GM20431 (cell line): ENCODE measurements around the gene CSF2RB.

ENCODE experiments used
- in situ Hi-C: fragments of 300-500 bp; cut with MseI, MboI; formaldehyde crosslinking; loops from one replicate; pipeline ENCODE4 v1.15.0; 2020; ENCODE audit warnings: low sequenced_read_pairs; ENCODE audit not compliant: unreplicated experiment

CSF2RB gene

GRCh38 chr22:36913427-36914389 lies at the start of gene CSF2RB:
CSF2RB (plus strand) TSS chr22:36913628; CDS start chr22:36922208, 8,580 bp downstream.
- in situ Hi-C loops: no loop called here

DNA sequence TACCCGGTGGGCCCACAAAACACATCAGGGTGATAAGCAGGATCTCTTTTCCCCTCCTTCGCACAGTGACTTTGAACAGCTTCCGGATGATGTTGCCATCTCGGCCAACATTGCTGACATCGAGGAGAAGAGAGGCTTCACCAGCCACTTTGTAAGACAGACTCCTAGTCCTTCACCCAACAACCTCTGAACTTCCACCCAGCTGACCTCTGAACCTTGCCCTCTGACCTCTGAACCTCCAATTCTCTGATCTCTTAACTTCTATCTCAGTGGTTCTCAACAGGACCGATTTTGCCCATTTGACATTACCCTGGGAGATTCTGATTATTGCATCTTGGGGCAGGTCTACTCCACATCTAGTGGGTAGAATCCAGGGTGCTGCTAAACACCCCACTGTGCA lies 49.4 kb upstream of the CSF2RB start:
- in situ Hi-C loops: no loop called here

DNA sequence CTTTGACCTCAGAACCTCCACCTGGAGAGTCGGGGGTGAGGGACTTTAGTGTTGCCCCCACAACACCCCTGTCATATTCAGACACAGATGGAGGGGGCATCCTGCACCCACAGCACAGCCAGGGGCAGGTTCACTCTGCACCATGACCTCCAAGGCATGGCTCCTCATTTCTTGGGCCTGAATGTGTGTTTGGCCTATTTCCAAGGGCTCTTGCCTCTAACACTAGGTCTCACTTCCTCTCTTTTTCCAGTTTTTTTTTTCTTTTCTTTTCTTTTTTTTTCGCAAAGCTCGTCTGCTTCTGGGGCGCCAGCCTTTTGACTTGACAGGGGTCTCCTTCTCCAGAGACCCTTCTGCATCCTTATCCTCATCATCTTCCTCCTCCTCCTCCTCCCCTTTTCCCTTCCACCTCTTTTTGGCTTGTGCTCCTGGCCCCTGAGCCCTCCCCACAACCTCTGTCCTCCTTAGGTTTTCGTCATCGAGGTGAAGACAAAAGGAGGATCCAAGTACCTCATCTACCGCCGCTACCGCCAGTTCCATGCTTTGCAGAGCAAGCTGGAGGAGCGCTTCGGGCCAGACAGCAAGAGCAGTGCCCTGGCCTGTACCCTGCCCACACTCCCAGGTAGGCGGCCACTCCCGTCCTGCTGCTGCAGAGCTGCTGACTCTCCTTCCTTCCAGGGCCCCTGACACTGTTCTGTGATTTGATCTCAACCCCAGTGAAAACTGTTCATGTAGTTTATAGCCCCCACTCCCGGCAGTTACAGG lies 48.8 kb upstream of the CSF2RB start:
- in situ Hi-C loops: no loop called here

- in situ Hi-C loops: no loop called here
These were observed 48.1 kb upstream of the CSF2RB start for GRCh38 chr22:36865346-36865745.

DNA sequence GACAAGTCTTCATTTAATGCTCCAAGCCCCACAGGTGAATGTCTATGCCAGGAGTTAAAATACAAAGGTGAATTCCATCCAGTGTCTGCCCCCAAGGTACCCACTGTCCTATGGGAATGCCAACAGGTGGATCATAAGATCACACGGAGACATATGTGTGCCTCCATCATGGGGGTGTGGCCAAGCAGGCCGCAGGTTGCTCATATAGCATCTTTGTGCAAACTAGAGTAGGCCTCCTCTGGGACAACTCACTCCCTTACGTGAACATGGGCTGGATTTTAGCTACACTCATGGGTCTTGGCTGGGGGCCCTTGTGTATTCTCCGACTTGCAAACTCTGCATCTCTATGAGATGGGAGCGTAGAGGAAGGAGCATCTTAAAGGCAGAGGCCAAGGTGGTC lies 45.7 kb upstream of the CSF2RB start:
- in situ Hi-C loops: no loop called here

DNA sequence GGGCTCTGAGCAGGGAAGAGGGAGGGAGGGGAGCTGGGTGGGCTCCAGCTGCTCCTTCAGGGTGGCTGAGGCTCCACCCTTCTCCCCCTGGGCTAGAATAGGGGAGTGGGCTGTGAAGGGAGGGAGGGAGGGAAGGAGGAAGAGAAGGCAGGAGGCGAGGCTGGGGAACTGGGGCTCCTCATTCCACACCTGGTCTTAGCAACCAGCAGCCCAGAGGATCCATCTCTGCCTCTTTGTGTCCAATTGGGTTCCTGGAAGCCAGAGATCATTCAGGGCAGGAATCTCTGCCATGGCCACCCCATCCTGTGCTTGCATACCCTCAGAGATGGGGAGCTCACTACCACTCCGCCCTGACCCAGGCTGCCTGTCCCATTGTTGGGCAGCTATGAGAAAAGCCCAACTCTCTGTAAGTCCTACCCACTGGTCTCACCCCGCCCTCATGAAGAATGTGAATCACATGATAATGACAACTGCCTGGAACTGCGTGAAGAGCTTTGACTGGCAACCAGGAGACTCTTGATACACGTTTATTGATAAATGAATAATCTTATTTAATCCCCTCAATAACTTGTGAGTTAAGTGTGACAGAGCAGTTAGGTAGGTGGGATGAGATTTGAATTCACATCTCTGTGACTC lies 44.8 kb upstream of the CSF2RB start:
- in situ Hi-C loops: no loop called here

GRCh38 chr22:36870250-36870649 lies 43.2 kb upstream of the CSF2RB start:
- in situ Hi-C loops: no loop called here

GRCh38 chr22:36871669-36872081 lies 41.8 kb upstream of the CSF2RB start:
- in situ Hi-C loops: no loop called here

- in situ Hi-C loops: no loop called here
These were observed 41.3 kb upstream of the CSF2RB start for GRCh38 chr22:36872084-36872483.

DNA sequence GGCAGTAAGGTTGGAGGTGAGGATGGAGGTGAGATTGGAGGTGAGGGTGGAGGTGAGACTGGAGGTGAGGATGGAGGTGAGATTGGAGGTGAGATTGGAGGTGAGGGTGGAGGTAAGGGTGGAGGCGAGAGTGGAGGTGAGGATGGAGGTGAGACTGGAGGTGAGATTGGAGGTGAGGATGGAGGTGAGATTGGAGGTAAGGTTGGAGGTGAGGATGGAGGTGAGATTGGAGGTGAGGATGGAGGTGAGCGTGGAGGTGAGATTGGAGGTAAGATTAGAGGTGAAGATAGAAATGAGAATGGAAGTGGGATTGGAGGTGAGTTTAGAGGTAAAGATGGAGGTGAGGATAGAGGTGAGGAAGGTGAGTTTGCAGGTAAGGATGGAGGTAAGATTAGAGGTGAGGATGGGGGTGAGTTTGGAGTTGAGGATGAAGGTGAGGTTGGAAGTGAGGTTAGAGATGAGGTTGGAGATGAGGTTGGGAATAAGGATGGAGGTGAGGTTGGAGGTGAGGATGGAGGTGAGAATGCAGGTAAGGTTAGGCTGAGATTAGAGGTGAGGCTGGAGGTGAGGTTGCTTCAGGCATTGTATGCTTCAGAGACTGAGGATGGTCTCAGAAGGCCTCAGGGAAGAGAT lies 40.4 kb upstream of the CSF2RB start:
- in situ Hi-C loops: no loop called here

DNA sequence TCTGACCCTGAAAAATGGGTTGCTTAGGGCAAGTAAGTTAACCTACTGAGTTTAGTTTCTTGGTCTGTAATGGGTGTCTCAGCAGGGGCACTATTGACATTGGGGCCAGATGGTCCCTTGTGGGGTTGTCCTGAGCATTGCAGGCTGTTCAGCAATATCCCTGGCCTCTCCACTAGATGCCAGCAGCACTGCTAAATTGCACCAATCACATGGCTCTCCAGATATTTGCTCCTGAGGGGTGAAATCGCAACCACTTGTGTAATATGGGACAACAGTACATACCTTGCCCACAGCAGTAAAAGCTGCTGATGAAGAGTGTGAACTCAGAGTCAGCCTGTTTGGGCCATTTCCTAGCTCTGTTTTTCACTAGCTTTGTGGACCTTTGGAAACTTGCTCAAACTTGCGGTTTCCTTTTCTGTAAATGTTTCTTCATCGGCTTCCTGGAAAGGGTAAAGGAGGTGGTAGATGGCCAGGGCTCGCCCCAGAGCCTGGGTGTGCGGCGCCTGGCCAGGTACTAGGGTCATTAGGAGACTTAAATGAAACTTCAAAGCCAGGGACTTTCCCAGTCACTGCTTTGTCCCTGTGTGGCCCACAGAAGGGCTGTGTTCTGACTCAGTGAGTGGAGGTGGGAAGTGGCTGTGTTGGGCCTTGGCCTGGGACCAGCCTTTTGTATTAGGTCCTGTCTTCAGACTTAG lies 39.7 kb upstream of the CSF2RB start:
- in situ Hi-C loops: no loop called here

DNA sequence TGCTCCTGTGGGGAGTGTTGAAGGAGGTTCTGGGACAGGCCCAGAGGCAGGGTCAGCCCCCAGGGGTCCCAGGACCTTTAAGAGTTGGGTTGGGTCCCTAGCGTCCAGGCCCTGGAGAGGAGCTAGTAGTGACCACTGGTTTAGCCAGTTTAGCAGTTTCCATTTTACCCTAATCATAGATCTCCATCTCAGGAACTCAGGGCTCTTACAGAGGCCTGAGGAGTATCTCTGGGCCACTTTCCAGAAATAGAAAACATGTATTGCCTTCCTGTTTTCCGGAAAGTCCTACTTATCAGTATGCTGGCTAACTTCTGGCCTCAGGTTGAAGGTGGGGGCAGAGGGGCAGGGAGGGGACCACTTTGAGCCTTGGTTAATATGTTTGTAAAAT lies 39.1 kb upstream of the CSF2RB start:
- in situ Hi-C loops: no loop called here

GRCh38 chr22:36874736-36875135 lies 38.7 kb upstream of the CSF2RB start:
- in situ Hi-C loops: no loop called here

DNA sequence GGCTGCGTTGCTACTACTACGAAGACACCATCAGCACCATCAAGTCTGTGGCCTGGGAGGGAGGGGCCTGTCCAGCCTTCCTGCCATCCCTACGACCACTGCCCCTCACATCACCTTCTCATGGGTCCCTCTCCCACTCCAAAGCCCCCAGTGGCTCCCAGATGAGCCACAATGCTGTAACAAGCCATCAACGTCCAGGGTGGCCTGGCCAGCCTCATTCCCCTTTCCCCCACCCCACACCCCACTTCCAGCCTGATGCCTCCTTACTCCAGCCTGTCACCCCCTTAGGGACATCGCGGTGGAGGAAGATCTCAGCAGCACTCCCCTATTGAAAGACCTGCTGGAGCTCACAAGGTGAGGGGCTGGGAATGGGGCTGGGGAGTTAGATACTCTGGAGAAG lies 37.7 kb upstream of the CSF2RB start:
- in situ Hi-C loops: no loop called here

DNA sequence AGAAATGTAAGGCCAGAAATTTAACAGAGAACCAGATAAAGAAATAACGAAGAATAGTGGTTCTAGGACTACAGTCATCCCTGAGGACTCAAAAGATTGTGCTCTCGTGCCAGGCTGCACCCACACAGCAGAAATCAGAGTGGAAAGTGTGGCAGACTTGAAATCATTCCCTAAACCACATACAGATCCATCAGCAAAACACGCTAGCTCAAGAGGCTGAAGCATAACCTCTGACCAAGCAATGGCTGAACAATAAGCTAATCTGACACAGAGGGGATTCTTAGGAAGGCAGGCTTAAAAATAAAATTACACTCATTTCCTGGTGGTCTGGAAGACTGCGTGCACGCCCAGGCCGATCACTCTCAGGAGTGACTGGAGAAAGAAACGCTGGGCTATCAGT lies 33.7 kb upstream of the CSF2RB start:
- in situ Hi-C loops: no loop called here

- in situ Hi-C loops: no loop called here
These were observed 31.8 kb upstream of the CSF2RB start for GRCh38 chr22:36881504-36882245.

- in situ Hi-C loops: no loop called here
These were observed 28.9 kb upstream of the CSF2RB start for GRCh38 chr22:36884349-36885158.

DNA sequence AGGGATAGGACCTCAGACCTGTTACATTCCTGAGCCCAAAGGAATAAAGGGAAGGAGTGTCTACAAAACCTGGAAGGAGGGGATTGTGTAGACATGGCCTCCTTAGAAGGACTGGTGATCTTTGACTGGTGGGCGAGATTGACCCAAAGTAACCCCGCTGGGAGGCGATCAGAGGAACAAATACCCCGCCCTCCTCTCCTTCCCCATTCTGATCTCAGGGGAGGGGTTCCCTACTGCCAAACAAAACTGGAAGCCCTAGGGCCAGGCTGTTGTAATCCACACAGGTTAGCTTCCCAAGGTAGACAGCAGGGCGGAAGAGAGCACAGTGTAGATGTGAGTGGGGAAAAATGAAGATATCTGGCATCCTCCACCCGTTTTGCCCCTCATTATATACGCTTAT lies 28.0 kb upstream of the CSF2RB start:
- in situ Hi-C loops: no loop called here
